ENCODE results near the gene EXOSC3. TPM values are rescaled to one million over a fixed set of nuclear protein-coding genes. Genes with fewer than 3 reads are reported as not detected.
"Not testable (repeated sequence)": the region's sequence is repeated elsewhere in the genome, so short reads cannot be mapped to it uniquely, and the experiment has no call there.

EXOSC3 gene
- polyA plus RNA-seq (ENCODE audit: insufficient read length in 3 of 3), result 10 to 100 TPM; 37.5 to 42.0 (median 39.5) TPM
- long read RNA-seq, donor 1, transcript EXOSC3-201 (4 exons, 1,806 nt), result major isoform, 17 of 24 reads
- long read RNA-seq, donor 1, transcript EXOSC3-202 (3 exons, 768 nt), result minor isoform, 5 of 24 reads
- long read RNA-seq, donor 1, partial matches to known transcripts, result 0 of 24 reads
- long read RNA-seq, donor 1, other reads (novel, unspliced or antisense), result 0 of 24 reads
- long read RNA-seq, donor 2, transcript EXOSC3-201 (4 exons, 1,806 nt), result major isoform, 29 of 36 reads
- long read RNA-seq, donor 2, transcript EXOSC3-202 (3 exons, 768 nt), result minor isoform, 5 of 36 reads
- long read RNA-seq, donor 2, partial matches to known transcripts, result 0 of 36 reads
- long read RNA-seq, donor 2, other reads (novel, unspliced or antisense), result 0 of 36 reads
- long read RNA-seq, donor 3, transcript EXOSC3-201 (4 exons, 1,806 nt), result major isoform, 19 of 24 reads
- long read RNA-seq, donor 3, partial matches to known transcripts, result 0 of 24 reads
- long read RNA-seq, donor 3, other reads (novel, unspliced or antisense), result 0 of 24 reads
- long read RNA-seq, donor 4, transcript EXOSC3-201 (4 exons, 1,806 nt), result major isoform, 25 of 31 reads
- long read RNA-seq, donor 4, partial matches to known transcripts, result 0 of 31 reads
- long read RNA-seq, donor 4, other reads (novel, unspliced or antisense), result 0 of 31 reads
- long read RNA-seq, donor 5, transcript EXOSC3-201 (4 exons, 1,806 nt), result major isoform, 12 of 16 reads
- long read RNA-seq, donor 5, partial matches to known transcripts, result 0 of 16 reads
- long read RNA-seq, donor 5, other reads (novel, unspliced or antisense), result 0 of 16 reads
- long read RNA-seq, donor 6, transcript EXOSC3-201 (4 exons, 1,806 nt), result major isoform, 14 of 24 reads
- long read RNA-seq, donor 6, transcript EXOSC3-202 (3 exons, 768 nt), result minor isoform, 5 of 24 reads
- long read RNA-seq, donor 6, partial matches to known transcripts, result 0 of 24 reads
- long read RNA-seq, donor 6, other reads (novel, unspliced or antisense), result 0 of 24 reads
- long read RNA-seq, donor 7, transcript EXOSC3-201 (4 exons, 1,806 nt), result major isoform, 24 of 26 reads
- long read RNA-seq, donor 7, partial matches to known transcripts, result 0 of 26 reads
- long read RNA-seq, donor 7, other reads (novel, unspliced or antisense), result 0 of 26 reads
- long read RNA-seq, donor 8, transcript EXOSC3-201 (4 exons, 1,806 nt), result major isoform, 8 of 12 reads
- long read RNA-seq, donor 8, partial matches to known transcripts, result 0 of 12 reads
- long read RNA-seq, donor 8, other reads (novel, unspliced or antisense), result 0 of 12 reads
- long read RNA-seq, donor 9, transcript EXOSC3-202 (3 exons, 768 nt), result minor isoform, 7 of 29 reads
- long read RNA-seq, donor 9, transcript EXOSC3-201 (4 exons, 1,806 nt), result major isoform, 17 of 29 reads
- long read RNA-seq, donor 9, partial matches to known transcripts, result 0 of 29 reads
- long read RNA-seq, donor 9, other reads (novel, unspliced or antisense), result 0 of 29 reads
- long read RNA-seq, donor 10, transcript EXOSC3-204 (3 exons, 509 nt), result minor isoform, 5 of 25 reads
- long read RNA-seq, donor 10, transcript EXOSC3-201 (4 exons, 1,806 nt), result major isoform, 10 of 25 reads
- long read RNA-seq, donor 10, partial matches to known transcripts, result 5 of 25 reads
- long read RNA-seq, donor 10, other reads (novel, unspliced or antisense), result 0 of 25 reads
- long read RNA-seq, donor 11, transcript EXOSC3-201 (4 exons, 1,806 nt), result major isoform, 11 of 12 reads
- long read RNA-seq, donor 11, partial matches to known transcripts, result 0 of 12 reads
- long read RNA-seq, donor 11, other reads (novel, unspliced or antisense), result 0 of 12 reads
- long read RNA-seq, donor 12, transcript EXOSC3-201 (4 exons, 1,806 nt), result major isoform, 27 of 38 reads
- long read RNA-seq, donor 12, transcript EXOSC3-202 (3 exons, 768 nt), result minor isoform, 6 of 38 reads
- long read RNA-seq, donor 12, partial matches to known transcripts, result 0 of 38 reads
- long read RNA-seq, donor 12, other reads (novel, unspliced or antisense), result 0 of 38 reads
- long read RNA-seq, donor 13, transcript EXOSC3-201 (4 exons, 1,806 nt), result major isoform, 10 of 13 reads
- long read RNA-seq, donor 13, partial matches to known transcripts, result 0 of 13 reads
- long read RNA-seq, donor 13, other reads (novel, unspliced or antisense), result 0 of 13 reads
- long read RNA-seq, donor 14, result 0 reads
- long read RNA-seq, donor 15, transcript EXOSC3-202 (3 exons, 768 nt), result minor isoform, 5 of 31 reads
- long read RNA-seq, donor 15, transcript EXOSC3-201 (4 exons, 1,806 nt), result major isoform, 22 of 31 reads
- long read RNA-seq, donor 15, partial matches to known transcripts, result 0 of 31 reads
- long read RNA-seq, donor 15, other reads (novel, unspliced or antisense), result 0 of 31 reads
- long read RNA-seq, donor 16, transcript EXOSC3-201 (4 exons, 1,806 nt), result major isoform, 22 of 28 reads
- long read RNA-seq, donor 16, partial matches to known transcripts, result 0 of 28 reads
- long read RNA-seq, donor 16, other reads (novel, unspliced or antisense), result 0 of 28 reads

- DNase-seq, result peak; percentile 93
Measured at GRCh38 chr9:37784616-37785483, at the start of gene EXOSC3. TSS of gene EXOSC3 (minus strand) at chr9:37785064. CDS start at chr9:37785044, 20 bp downstream.

- no peak for DNase-seq
Measured at GRCh38 chr9:37827483-37828165, 42.8 kb upstream of the EXOSC3 start.

- not testable (repeated sequence) for DNase-seq
Measured at GRCh38 chr9:37825174-37825573, 40.3 kb upstream of the EXOSC3 start.

GRCh38 chr9:37820142-37820541, 35.3 kb upstream of the EXOSC3 start:
- no peak for DNase-seq

- no peak for DNase-seq
Measured at GRCh38 chr9:37818849-37819248, 34.0 kb upstream of the EXOSC3 start.

GRCh38 chr9:37812773-37813379, 28.0 kb upstream of the EXOSC3 start:
- DNase-seq, result no peak

- no peak for DNase-seq
Measured at GRCh38 chr9:37811906-37812476, 27.1 kb upstream of the EXOSC3 start.

- DNase-seq, result not testable (repeated sequence)
Measured at GRCh38 chr9:37809676-37810075, 24.8 kb upstream of the EXOSC3 start.

- no peak for DNase-seq
Measured at GRCh38 chr9:37806271-37806670, 21.4 kb upstream of the EXOSC3 start.

GRCh38 chr9:37801959-37802711, 17.3 kb upstream of the EXOSC3 start:
- DNase-seq, result no peak

GRCh38 chr9:37801287-37801850, 16.5 kb upstream of the EXOSC3 start:
- DNase-seq, result peak; percentile 21

- DNase-seq, result peak; percentile 89
Measured at GRCh38 chr9:37800631-37801286, 15.9 kb upstream of the EXOSC3 start, which contains the start of gene DCAF10. TSS of gene DCAF10 (plus strand) at chr9:37800797. CDS start at chr9:37800867, 70 bp downstream.

GRCh38 chr9:37798677-37799076, 13.8 kb upstream of the EXOSC3 start:
- DNase-seq, result no peak

- DNase-seq, result no peak
Measured at GRCh38 chr9:37796232-37796631, 11.4 kb upstream of the EXOSC3 start.

GRCh38 chr9:37792122-37792521, 7.3 kb upstream of the EXOSC3 start:
- no peak for DNase-seq
